IMR-90 (cell line): Measurements from ENCODE around the gene WDR6. TPM values are rescaled to one million over a fixed set of nuclear protein-coding genes. Genes with fewer than 3 reads are reported as not detected.

Experiments
- ATAC-seq: fragments of 200-7000 bp; cut with Tn5 transposase; 2 replicates; pipeline ENCODE4 v1.9.1; 2020; ENCODE audit warnings: low read depth, mild to moderate bottlenecking, moderate library complexity
- BruUV-seq: library from RNA; stranded (reverse); fragments of 400-500 nt; replicated peaks from 2 replicates; lab custom pipeline; 2021; lab: Mats Ljungman, UMichigan
- CTCF ChIA-PET: fragments of 300-600 bp; formaldehyde crosslinking; extraction: SDS; loops from one replicate; lab custom pipeline; 2021; ENCODE audit warnings: antibody characterized with exemption; lab: Yijun Ruan, JAX
- POLR2A ChIA-PET: fragments of 300-600 bp; sonication (Branson Sonifier 250); formaldehyde crosslinking; loops from one replicate; lab custom pipeline; 2022; ENCODE audit warnings: antibody characterized with exemption; ENCODE audit not compliant: unreplicated experiment; lab: Charles Lee
- DNase-seq: peaks from one replicate; pipeline ENCODE4 v3.0.0; 2013
- H2AFZ ChIP-seq: replicated peaks from 2 replicates; pipeline ENCODE3; 2013; ENCODE audit warnings: low read length, mild to moderate bottlenecking; ENCODE audit not compliant: poor library complexity
- H2AK5ac ChIP-seq: 2 replicates; pipeline ENCODE4 v1.6.1; 2013; ENCODE audit warnings: low read depth, low read length, inconsistent platforms
- H2AK9ac ChIP-seq: replicated peaks from 2 replicates; pipeline ENCODE3; 2013; ENCODE audit warnings: mild to moderate bottlenecking, low read depth, low read length, moderate library complexity; ENCODE audit not compliant: poor library complexity
- H2BK120ac ChIP-seq: 2 replicates; pipeline ENCODE4 v1.6.1; 2013; ENCODE audit warnings: low read depth, low read length, inconsistent platforms
- H2BK15ac ChIP-seq: 3 replicates; pipeline ENCODE4 v1.6.1; 2013; ENCODE audit warnings: low read depth, low read length, inconsistent platforms
- H2BK20ac ChIP-seq: 2 replicates; pipeline ENCODE4 v1.6.1; 2013; ENCODE audit warnings: low read depth, mild to moderate bottlenecking, inconsistent platforms, low read length, moderate library complexity
- H2BK5ac ChIP-seq: 2 replicates; pipeline ENCODE4 v1.6.1; 2013; ENCODE audit warnings: mild to moderate bottlenecking, low read depth, low read length, inconsistent platforms; ENCODE audit not compliant: poor library complexity, severe bottlenecking
- H3K14ac ChIP-seq: replicated peaks from 2 replicates; pipeline ENCODE4 v1.6.1; 2013; ENCODE audit warnings: low read depth, low read length, inconsistent platforms
- H3K18ac ChIP-seq: 2 replicates; pipeline ENCODE4 v1.6.1; 2013; ENCODE audit warnings: low read depth, low read length, control low read depth
- H3K23ac ChIP-seq: 2 replicates; pipeline ENCODE4 v1.6.1; 2013; ENCODE audit warnings: low read depth, low read length, inconsistent platforms
- H3K27ac ChIP-seq: 2 replicates; pipeline ENCODE4 v1.5.1; 2013; ENCODE audit warnings: mild to moderate bottlenecking, control low read depth, low read length; ENCODE audit not compliant: insufficient read depth
- H3K27me3 ChIP-seq: 2 replicates; pipeline ENCODE4 v1.6.1; 2013; ENCODE audit warnings: low read length; ENCODE audit not compliant: control insufficient read depth, insufficient read depth
- H3K36me3 ChIP-seq: 2 replicates; pipeline ENCODE4 v1.6.1; 2013; ENCODE audit warnings: low read length, mixed read lengths; ENCODE audit not compliant: control insufficient read depth, insufficient read depth
- H3K4ac ChIP-seq: 2 replicates; pipeline ENCODE4 v1.6.1; 2013; ENCODE audit warnings: low read depth, low read length, inconsistent platforms
- H3K4me1 ChIP-seq: 2 replicates; pipeline ENCODE4 v1.6.1; 2013; ENCODE audit warnings: low read length, mixed read lengths; ENCODE audit not compliant: control insufficient read depth, insufficient read depth
- H3K4me2 ChIP-seq: 2 replicates; pipeline ENCODE4 v1.6.1; 2013; ENCODE audit warnings: low read depth, mild to moderate bottlenecking, control low read depth, low read length, moderate library complexity
- H3K4me3 ChIP-seq: 2 replicates; pipeline ENCODE4 v1.5.1; 2013; ENCODE audit warnings: low read depth, mild to moderate bottlenecking, control low read depth, low read length, moderate library complexity; ENCODE audit not compliant: insufficient read depth
- H3K56ac ChIP-seq: 2 replicates; pipeline ENCODE4 v1.6.1; 2013; ENCODE audit warnings: low read length, inconsistent platforms; ENCODE audit not compliant: insufficient read depth; ENCODE audit errors: extremely low read depth
- H3K79me1 ChIP-seq, 2 experiments: 2 replicates each; pipeline ENCODE4 v1.6.1; 2013; ENCODE audit warnings: low read length in 2 of 2, inconsistent platforms in 1 of 2, low read depth in 1 of 2
- H3K9ac ChIP-seq: 2 replicates; pipeline ENCODE4 v1.6.1; 2013; ENCODE audit warnings: low read depth, low read length, control low read depth
- H3K9me1 ChIP-seq: 2 replicates; pipeline ENCODE4 v1.6.1; 2013; ENCODE audit warnings: low read length, inconsistent platforms; ENCODE audit not compliant: insufficient read depth
- H3K9me3 ChIP-seq: 2 replicates; pipeline ENCODE4 v1.6.1; 2013; ENCODE audit warnings: low read length; ENCODE audit not compliant: control insufficient read depth, insufficient read depth
- H4K20me1 ChIP-seq: 2 replicates; pipeline ENCODE4 v1.6.1; 2013; ENCODE audit warnings: low read length, inconsistent platforms; ENCODE audit not compliant: insufficient read depth
- H4K5ac ChIP-seq: 2 replicates; pipeline ENCODE4 v1.6.1; 2013; ENCODE audit warnings: mild to moderate bottlenecking, low read depth, low read length, control low read depth
- H4K8ac ChIP-seq, 2 experiments: 2 replicates each; pipeline ENCODE4 v1.6.1; 2013; ENCODE audit warnings: low read depth in 2 of 2, low read length in 2 of 2, control low read depth in 1 of 2, inconsistent platforms in 1 of 2
- H4K91ac ChIP-seq: 2 replicates; pipeline ENCODE4 v1.6.1; 2013; ENCODE audit warnings: low read depth, low read length, inconsistent platforms; ENCODE audit not compliant: insufficient read depth
- BHLHE40 ChIP-seq: fragments of 150-350 bp; IDR thresholded peaks from 2 replicates; pipeline ENCODE4 v1.6.1; 2016; ENCODE audit warnings: mild to moderate bottlenecking, low read depth, low read length
- CEBPB ChIP-seq: IDR thresholded peaks from 2 replicates; pipeline ENCODE4 v1.6.1; 2012; ENCODE audit warnings: low read depth, low read length, improper control_type of control experiment
- CHD1 ChIP-seq: IDR thresholded peaks from 2 replicates; pipeline ENCODE4 v1.6.1; 2012; ENCODE audit warnings: low read depth, low read length, improper control_type of control experiment
- ELK1 ChIP-seq: fragments of 150-350 bp; IDR thresholded peaks from 2 replicates; pipeline ENCODE4 v1.6.1; 2016; ENCODE audit warnings: low read depth, mild to moderate bottlenecking, low read length, moderate library complexity, borderline replicate concordance
- FOS ChIP-seq: fragments of 150-350 bp; IDR thresholded peaks from 2 replicates; pipeline ENCODE4 v1.6.1; 2016; ENCODE audit warnings: low read depth, low read length
- MAFK ChIP-seq: IDR thresholded peaks from 2 replicates; pipeline ENCODE4 v1.6.1; 2012; ENCODE audit warnings: low read depth, low read length, improper control_type of control experiment
- MAZ ChIP-seq: IDR thresholded peaks from 2 replicates; pipeline ENCODE4 v1.6.1; 2012; ENCODE audit warnings: low read depth, mild to moderate bottlenecking, low read length, improper control_type of control experiment, moderate library complexity, borderline replicate concordance
- MXI1 ChIP-seq: IDR thresholded peaks from 2 replicates; pipeline ENCODE4 v1.6.1; 2012; ENCODE audit warnings: low read depth, mild to moderate bottlenecking, low read length, moderate library complexity, borderline replicate concordance
- NFE2L2 ChIP-seq: fragments of 150-350 bp; IDR thresholded peaks from 2 replicates; pipeline ENCODE4 v1.6.1; 2016; ENCODE audit warnings: low read depth, mild to moderate bottlenecking, low read length
- POLR2A ChIP-seq: IDR thresholded peaks from 2 replicates; pipeline ENCODE4 v1.6.1; 2012; ENCODE audit warnings: mild to moderate bottlenecking, low read depth, low read length
- RAD21 ChIP-seq: IDR thresholded peaks from 2 replicates; pipeline ENCODE4 v1.6.1; 2012; ENCODE audit warnings: low read length, improper control_type of control experiment
- RCOR1 ChIP-seq: IDR thresholded peaks from 2 replicates; pipeline ENCODE4 v1.6.1; 2012; ENCODE audit warnings: mild to moderate bottlenecking, low read length, improper control_type of control experiment; ENCODE audit not compliant: insufficient replicate concordance
- RFX5 ChIP-seq: IDR thresholded peaks from 2 replicates; pipeline ENCODE4 v1.8.0; 2012; ENCODE audit warnings: low read depth, mild to moderate bottlenecking, low read length, moderate library complexity
- SMC3 ChIP-seq: fragments of 150-350 bp; IDR thresholded peaks from 2 replicates; pipeline ENCODE4 v1.6.1; 2016; ENCODE audit warnings: low read depth, mild to moderate bottlenecking, antibody characterized with exemption, low read length, moderate library complexity
- WGBS, 2 experiments: methylation state at CpG; one replicate each; pipeline versions ENCODE4 v1.1.5 to v1.1.7; 2013; ENCODE audit warnings: missing lambda C conversion rate in 2 of 2; ENCODE audit not compliant: insufficient read length in 1 of 2; ENCODE audit errors: extremely low coverage in 2 of 2; 5-methylcytosine and 5-hydroxymethylcytosine counted together
- dilution Hi-C: fragments of 300-500 bp; cut with HindIII; formaldehyde crosslinking; loops from one replicate; pipeline ENCODE4 v1.14.3; 2018; ENCODE audit warnings: low sequenced_read_pairs; ENCODE audit not compliant: unreplicated experiment
- in situ Hi-C: fragments of 300-500 bp; cut with MboI; formaldehyde crosslinking; loops from 3 replicates; pipeline ENCODE4 v1.14.3; 2019; ENCODE audit warnings: low sequenced_read_pairs, inconsistent platforms, mixed read lengths
- intact Hi-C: fragments of 100-400 bp; cut with micrococcal nuclease; formaldehyde crosslinking; loops from 2 replicates; pipeline ENCODE4 v1.10.0; 2022
- polyA plus RNA-seq, 3 experiments: library from polyadenylated mRNA; depleted of rRNA; stranded (reverse); fragments of >200 nt; gene quantifications; 2 replicates each; pipeline ENCODE4 v1.2.3, GENCODE V29; 2012; ENCODE audit warnings: low replicate concordance in 1 of 3
- total RNA-seq: library from RNA; depleted of rRNA; stranded (reverse); fragments of >200 nt; gene quantifications from 2 replicates; pipeline ENCODE4 v1.2.3, GENCODE V29; 2012
- TF ChIP-seq, protein P1 (sequence below): fragments of 150-350 bp; IDR thresholded peaks from 2 replicates; pipeline ENCODE4 v1.6.1; 2017; ENCODE audit warnings: mild to moderate bottlenecking, antibody characterized with exemption, low read length, low read depth
- TF ChIP-seq, protein P2 (sequence below): conservative IDR thresholded peaks from 2 replicates; pipeline ENCODE4 v1.5.1; 2012; ENCODE audit warnings: mild to moderate bottlenecking, low read depth, low read length, improper control_type of control experiment

Gene WDR6
- total and polyA plus RNA-seq, 2 of the 4 experiments (the other 2 are of a cell fraction), result 60.9 to 160 TPM

- Histone ChIP-seq H2AK9ac (peak overlapping the region; percentile 35), H3K18ac (no peak overlapping the region), H3K9ac (no peak overlapping the region), H3K23ac (no peak overlapping the region), H4K8ac (no peak overlapping the region), H3K4me3 (no peak overlapping the region), H2BK20ac (no peak overlapping the region), H3K4ac (no peak overlapping the region), H3K4me2 (no peak overlapping the region), H3K56ac (no peak overlapping the region), H2BK5ac (no peak overlapping the region), H4K91ac (no peak overlapping the region), H3K27ac (no peak overlapping the region), H3K79me1 (peaks cover 39 to 82% of the 10 kb centered on the region in 2 experiments), H2AFZ (no peak overlapping the region), H3K27me3 (no peaks in the 10 kb centered on the region), H3K9me3 (no peaks in the 10 kb centered on the region), H2AK5ac (no peak overlapping the region), H3K14ac (no peak overlapping the region), H2BK120ac (no peak overlapping the region), H3K4me1 (peaks cover 9% of the 10 kb centered on the region), H3K36me3 (peaks cover 38% of the 10 kb centered on the region), H4K5ac (no peak overlapping the region), H3K9me1 (peaks cover 32% of the 10 kb centered on the region), H4K20me1 (peaks cover 20% of the 10 kb centered on the region), H2BK15ac (no peak overlapping the region)
- CTCF ChIA-PET, result no interaction called here
- TF ChIP-seq CEBPB, result no peak
- TF ChIP-seq NFE2L2, result no peak
- TF ChIP-seq MAZ, result no peak
- TF ChIP-seq, protein P1, sequence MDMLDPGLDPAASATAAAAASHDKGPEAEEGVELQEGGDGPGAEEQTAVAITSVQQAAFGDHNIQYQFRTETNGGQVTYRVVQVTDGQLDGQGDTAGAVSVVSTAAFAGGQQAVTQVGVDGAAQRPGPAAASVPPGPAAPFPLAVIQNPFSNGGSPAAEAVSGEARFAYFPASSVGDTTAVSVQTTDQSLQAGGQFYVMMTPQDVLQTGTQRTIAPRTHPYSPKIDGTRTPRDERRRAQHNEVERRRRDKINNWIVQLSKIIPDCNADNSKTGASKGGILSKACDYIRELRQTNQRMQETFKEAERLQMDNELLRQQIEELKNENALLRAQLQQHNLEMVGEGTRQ, result no peak
- TF ChIP-seq ELK1, result no peak
- no peak for TF ChIP-seq BHLHE40
- no peak for TF ChIP-seq FOS
- no peak for TF ChIP-seq SMC3
- no peak for TF ChIP-seq MXI1
- no peak for TF ChIP-seq RCOR1
- TF ChIP-seq, protein P2, sequence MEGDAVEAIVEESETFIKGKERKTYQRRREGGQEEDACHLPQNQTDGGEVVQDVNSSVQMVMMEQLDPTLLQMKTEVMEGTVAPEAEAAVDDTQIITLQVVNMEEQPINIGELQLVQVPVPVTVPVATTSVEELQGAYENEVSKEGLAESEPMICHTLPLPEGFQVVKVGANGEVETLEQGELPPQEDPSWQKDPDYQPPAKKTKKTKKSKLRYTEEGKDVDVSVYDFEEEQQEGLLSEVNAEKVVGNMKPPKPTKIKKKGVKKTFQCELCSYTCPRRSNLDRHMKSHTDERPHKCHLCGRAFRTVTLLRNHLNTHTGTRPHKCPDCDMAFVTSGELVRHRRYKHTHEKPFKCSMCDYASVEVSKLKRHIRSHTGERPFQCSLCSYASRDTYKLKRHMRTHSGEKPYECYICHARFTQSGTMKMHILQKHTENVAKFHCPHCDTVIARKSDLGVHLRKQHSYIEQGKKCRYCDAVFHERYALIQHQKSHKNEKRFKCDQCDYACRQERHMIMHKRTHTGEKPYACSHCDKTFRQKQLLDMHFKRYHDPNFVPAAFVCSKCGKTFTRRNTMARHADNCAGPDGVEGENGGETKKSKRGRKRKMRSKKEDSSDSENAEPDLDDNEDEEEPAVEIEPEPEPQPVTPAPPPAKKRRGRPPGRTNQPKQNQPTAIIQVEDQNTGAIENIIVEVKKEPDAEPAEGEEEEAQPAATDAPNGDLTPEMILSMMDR, result no peak
- no peak for TF ChIP-seq MAFK
- no peak; the same call in 1 of the 2 replicates for TF ChIP-seq POLR2A
- no peak for TF ChIP-seq RFX5
- TF ChIP-seq RAD21, result no peak
- no peak for TF ChIP-seq CHD1
- DNase-seq, result no peak
- no peak for ATAC-seq
- 100% methylated on average over 2 of the region's 5 CpGs; no CpG with 5 or more reads in 1 of the 2 experiments for WGBS, 2 experiments
- POLR2A ChIA-PET, result no interaction called here
- intact Hi-C loops (loop anchor here (5.0 kb wide), 1 partner anchor 68 kb away; the partner anchor contains the start of gene QRICH1), in situ Hi-C loops (no loop called here), dilution Hi-C loops (no loop called here)
- no TSS peak for BruUV-seq
Measured at GRCh38 chr3:49024449-49024848, 17.3 kb downstream of the WDR6 start.
